Omental fat pad (tissue), 4 donors: ENCODE data around the gene NLRP1. TPM values are rescaled to one million over a fixed set of nuclear protein-coding genes. Genes with fewer than 3 reads are reported as not detected.
"Not testable (repeated sequence)": the region's sequence is repeated elsewhere in the genome, so short reads cannot be mapped to it uniquely, and the experiment has no call there.

Source experiments
- ATAC-seq: fragments of 150-250 bp; one replicate; pipeline ENCODE4 v1.9.1; 2016; ENCODE audit warnings: mild to moderate bottlenecking, moderate library complexity; ENCODE audit not compliant: low FRiP score
- DNase-seq: peaks from one replicate; pipeline ENCODE4 v3.0.0-alpha.2; 2019; ENCODE audit warnings: low spot score
- total RNA-seq, 4 donors: library from RNA; depleted of rRNA; stranded (reverse); fragments of >200 nt; gene quantifications; one replicate each; pipeline ENCODE4 v1.1.0, GENCODE V29; 2016
- TF ChIP-seq, protein P1 (sequence below), 3 donors: fragments of 450-650 bp; IDR thresholded peaks; one replicate each; pipeline ENCODE4 v1.5.1; 2016 to 2017; ENCODE audit warnings: antibody characterized with exemption in 3 of 3, mild to moderate bottlenecking in 3 of 3, moderate library complexity in 2 of 3

The NLRP1 gene
- total RNA-seq, 4 donors from 2014 or later: 26.1 to 88.3 (median 28.8) TPM

DNA sequence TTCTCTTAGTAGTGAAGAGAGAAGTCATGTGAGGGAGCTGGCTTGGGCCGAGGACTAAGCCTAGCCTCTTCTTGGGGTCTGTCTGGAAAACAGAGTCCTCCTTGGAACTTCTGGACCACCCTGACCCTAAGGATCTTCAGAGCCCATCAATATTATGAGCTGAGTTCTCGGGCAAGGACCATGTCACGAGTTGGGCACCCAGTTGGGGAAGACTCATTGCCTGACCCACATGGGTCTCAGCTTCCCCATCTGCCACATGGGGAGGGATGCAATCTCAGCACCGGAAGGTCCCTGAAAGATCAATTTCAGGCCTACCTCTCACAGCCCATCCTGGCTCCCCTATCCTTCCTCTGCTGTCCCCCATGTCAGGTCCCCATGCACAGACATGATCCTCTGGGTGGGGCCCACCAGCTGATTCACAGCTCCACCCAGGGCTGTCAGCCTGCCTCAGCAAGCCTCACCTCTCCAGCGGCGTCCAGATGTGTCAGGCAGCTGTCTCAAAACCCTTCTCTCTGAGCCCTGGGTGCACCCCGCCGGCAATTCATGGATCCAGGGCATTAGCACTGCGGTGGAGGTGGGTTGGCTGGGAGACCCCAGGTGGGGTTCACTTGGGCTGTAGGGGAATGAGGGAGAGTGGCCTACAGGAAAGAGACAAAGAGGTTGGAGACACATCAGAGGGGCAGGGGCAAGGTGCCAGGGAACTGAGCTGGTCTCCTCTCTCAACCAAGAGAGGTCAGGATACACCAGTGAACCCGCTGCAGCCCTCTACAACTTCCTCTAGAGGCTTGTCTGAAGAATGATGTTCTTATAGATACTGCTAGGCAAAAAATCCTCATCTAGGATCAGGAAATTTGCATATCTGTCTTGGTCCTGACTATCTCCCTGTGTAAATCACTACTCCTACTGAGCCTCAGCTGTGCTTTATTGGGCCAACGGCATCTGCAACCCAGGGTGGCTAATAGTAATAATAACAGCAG lies 1.8 kb downstream of the NLRP1 start:
- ATAC-seq (no peak), DNase-seq (no peak)
- TF ChIP-seq, protein P1, sequence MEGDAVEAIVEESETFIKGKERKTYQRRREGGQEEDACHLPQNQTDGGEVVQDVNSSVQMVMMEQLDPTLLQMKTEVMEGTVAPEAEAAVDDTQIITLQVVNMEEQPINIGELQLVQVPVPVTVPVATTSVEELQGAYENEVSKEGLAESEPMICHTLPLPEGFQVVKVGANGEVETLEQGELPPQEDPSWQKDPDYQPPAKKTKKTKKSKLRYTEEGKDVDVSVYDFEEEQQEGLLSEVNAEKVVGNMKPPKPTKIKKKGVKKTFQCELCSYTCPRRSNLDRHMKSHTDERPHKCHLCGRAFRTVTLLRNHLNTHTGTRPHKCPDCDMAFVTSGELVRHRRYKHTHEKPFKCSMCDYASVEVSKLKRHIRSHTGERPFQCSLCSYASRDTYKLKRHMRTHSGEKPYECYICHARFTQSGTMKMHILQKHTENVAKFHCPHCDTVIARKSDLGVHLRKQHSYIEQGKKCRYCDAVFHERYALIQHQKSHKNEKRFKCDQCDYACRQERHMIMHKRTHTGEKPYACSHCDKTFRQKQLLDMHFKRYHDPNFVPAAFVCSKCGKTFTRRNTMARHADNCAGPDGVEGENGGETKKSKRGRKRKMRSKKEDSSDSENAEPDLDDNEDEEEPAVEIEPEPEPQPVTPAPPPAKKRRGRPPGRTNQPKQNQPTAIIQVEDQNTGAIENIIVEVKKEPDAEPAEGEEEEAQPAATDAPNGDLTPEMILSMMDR (IDR thresholded peaks at IDR 0.05): no peak

GRCh38 chr17:5581655-5582054 lies 2.7 kb downstream of the NLRP1 start:
- TF ChIP-seq, protein P1 (IDR thresholded peaks at IDR 0.05): no peak
- no peak for ATAC-seq
- no peak for DNase-seq

GRCh38 chr17:5580969-5581368 lies 3.3 kb downstream of the NLRP1 start:
- DNase-seq: no peak
- no peak for ATAC-seq
- TF ChIP-seq, protein P1 (IDR thresholded peaks at IDR 0.05): no peak

DNA sequence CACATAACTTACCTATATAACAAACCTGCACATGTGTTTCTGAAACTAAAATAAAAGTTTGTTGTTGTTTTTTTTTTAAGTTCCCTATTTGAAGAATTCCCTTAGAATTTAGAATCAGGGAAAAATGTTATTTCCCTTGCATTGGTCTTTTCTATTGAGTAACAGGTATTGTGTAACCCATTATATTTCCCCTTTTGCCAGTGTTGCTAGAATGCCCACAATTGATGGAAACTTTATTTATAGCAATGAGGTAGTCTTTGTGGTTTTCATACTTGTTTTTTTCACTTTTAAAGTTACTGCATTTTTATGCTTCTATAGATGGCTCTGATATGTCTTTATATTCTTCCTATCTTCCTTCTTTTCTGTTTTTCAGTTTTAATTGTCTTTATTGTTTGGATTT lies 3.9 kb downstream of the NLRP1 start:
- DNase-seq (no peak), ATAC-seq (no peak)
- TF ChIP-seq, protein P1 (IDR thresholded peaks at IDR 0.05): no peak

DNA sequence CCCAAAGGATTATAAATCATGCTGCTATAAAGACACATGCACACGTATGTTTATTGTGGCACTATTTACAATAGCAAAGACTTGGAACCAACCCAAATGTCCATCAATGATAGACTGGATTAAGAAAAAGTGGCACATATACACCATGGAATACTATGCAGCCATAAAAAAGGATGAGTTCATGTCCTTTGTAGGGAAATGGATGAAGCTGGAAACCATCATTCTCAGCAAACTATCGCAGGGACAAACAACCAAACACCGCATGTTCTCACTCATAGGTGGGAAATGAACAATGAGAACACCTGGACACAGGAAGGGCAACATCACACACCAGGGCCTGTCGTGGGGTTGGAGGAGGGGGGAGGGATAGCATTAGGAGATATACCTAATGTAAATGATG lies 5.5 kb downstream of the NLRP1 start:
- DNase-seq: not testable (repeated sequence)

DNA sequence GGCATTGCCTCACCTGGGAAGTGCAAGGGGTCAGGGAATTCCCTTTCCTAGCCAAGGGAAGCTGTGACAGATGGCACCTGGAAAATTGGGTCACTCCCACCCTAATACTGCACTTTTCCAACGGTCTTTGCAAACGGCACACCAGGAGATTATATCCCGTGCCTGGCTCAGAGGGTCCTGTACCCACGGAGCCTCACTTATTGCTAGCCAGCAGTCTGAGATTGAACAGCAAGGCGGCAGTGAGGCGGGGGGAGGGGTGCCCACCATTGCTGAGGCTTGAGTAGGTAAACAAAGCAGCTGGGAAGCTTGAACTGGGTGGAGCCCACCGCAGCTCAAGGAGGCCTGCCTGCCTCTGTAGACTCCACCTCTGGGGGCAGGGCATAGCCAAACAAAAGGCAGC lies 11.3 kb downstream of the NLRP1 start:
- not testable (repeated sequence) for ATAC-seq, DNase-seq

More for the DNA sequence above, 5.5 kb downstream of the NLRP1 start:
- ATAC-seq: not testable (repeated sequence)

DNA sequence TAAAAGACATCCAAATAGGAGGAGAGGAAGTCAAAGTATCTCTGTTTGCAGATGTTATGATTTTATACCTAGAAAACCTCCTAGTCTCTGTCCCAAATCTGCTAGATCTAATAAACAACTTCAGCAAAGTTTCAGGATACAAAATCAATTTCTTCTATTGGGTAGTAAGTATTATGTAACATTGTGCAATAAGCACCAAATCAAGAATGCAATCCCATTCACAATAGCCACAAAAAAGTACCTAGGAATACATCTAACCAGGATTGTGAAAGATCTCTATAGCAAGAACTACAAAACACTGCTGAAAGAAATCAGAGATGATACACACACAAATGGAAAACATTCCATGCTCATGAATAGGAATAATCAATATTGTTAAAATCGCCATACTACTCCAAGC lies 13.0 kb downstream of the NLRP1 start:
- TF ChIP-seq, protein P1 (IDR thresholded peaks at IDR 0.05): no peak
- no peak for ATAC-seq
- no peak for DNase-seq

DNA sequence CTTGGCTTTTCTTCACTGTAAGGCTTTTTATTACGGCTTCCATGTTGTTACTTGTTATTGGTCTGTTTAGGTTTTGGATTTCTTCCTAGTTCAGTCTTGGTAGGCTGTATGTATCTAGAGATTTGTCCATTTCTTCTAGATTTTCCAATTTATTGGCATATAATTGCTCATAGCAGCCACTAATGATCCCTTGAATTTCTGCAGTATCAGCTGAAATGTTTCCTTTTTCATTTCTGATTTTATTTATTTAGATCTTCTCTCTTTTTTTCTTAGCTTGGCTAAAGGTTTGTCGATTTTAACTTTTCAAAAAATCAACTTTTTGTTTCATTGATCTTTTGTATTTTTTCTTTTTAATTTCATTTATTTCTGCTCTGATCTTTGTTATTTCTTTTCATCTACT lies 18.5 kb downstream of the NLRP1 start:
- no peak for DNase-seq
- no peak for ATAC-seq
- TF ChIP-seq, protein P1 (IDR thresholded peaks at IDR 0.05): no peak
